Chondrocyte (in vitro differentiated cells): ENCODE measurements around the gene NPIPB2. TPM values are rescaled to one million over a fixed set of nuclear protein-coding genes. Genes with fewer than 3 reads are reported as not detected.

Source experiments
- DNase-seq: peaks from one replicate; pipeline ENCODE4 v3.0.0; 2021; ENCODE audit warnings: mixed read lengths, low spot score
- H3K27ac Mint-ChIP-seq: one replicate; pipeline ENCODE4 v1.8.0; 2021; ENCODE audit warnings: mild to moderate bottlenecking, moderate library complexity, mixed read lengths; ENCODE audit not compliant: unreplicated experiment
- H3K27me3 Mint-ChIP-seq: 2 replicates; pipeline ENCODE4 v1.8.0; 2021; ENCODE audit warnings: low read depth, mixed read lengths
- H3K36me3 Mint-ChIP-seq: 2 replicates; pipeline ENCODE4 v1.8.0; 2021; ENCODE audit warnings: low read depth, mixed read lengths
- H3K4me1 Mint-ChIP-seq: 2 replicates; pipeline ENCODE4 v1.8.0; 2021; ENCODE audit warnings: low read depth, mild to moderate bottlenecking, mixed read lengths
- H3K4me3 Mint-ChIP-seq: one replicate; pipeline ENCODE4 v1.8.0; 2021; ENCODE audit warnings: mild to moderate bottlenecking, moderate library complexity, mixed read lengths; ENCODE audit not compliant: unreplicated experiment
- H3K9me3 Mint-ChIP-seq: 2 replicates; pipeline ENCODE4 v1.8.0; 2021; ENCODE audit warnings: low read depth, mixed read lengths
- CTCF ChIP-seq: fragments of 200-600 bp; sonication (generic); IDR thresholded peaks from 2 replicates; pipeline ENCODE4 v1.5.0; 2021; ENCODE audit warnings: antibody characterized with exemption, mild to moderate bottlenecking, moderate library complexity
- total RNA-seq: library from RNA; stranded (reverse); gene quantifications from 3 replicates; pipeline ENCODE4 v1.2.1, GENCODE V29; 2021

The NPIPB2 gene
- total RNA-seq, 1 donor from 2014 or later = 6.2 TPM

GRCh38 chr16:11916524-11917285 lies 25.1 kb downstream of the NPIPB2 start:
- H3K4me3 Mint-ChIP-seq = peak overlapping the region; percentile 81
- H3K9me3 Mint-ChIP-seq = no peaks in the 10 kb centered on the region
- no peak for DNase-seq
- H3K4me1 Mint-ChIP-seq = peaks cover 31% of the 10 kb centered on the region
- no peak for TF ChIP-seq CTCF
- H3K36me3 Mint-ChIP-seq = no peaks in the 10 kb centered on the region
- no peaks in the 10 kb centered on the region for H3K27me3 Mint-ChIP-seq
- peak overlapping the region; percentile 93 for H3K27ac Mint-ChIP-seq

GRCh38 chr16:11915644-11916523 lies 26.0 kb downstream of the NPIPB2 start, which contains the start of gene GSPT1:
GSPT1 (minus strand) TSS chr16:11915956; CDS start chr16:11915720, 236 bp downstream.
- TF ChIP-seq CTCF = peak; percentile 38
- H3K4me3 Mint-ChIP-seq = peak within 1 kb of the TSS; percentile 92
- H3K27ac Mint-ChIP-seq = peak within 1 kb of the TSS; percentile 93
- peak; percentile 100 for DNase-seq
- H3K27me3 Mint-ChIP-seq = no peaks in the 10 kb centered on the region
- H3K4me1 Mint-ChIP-seq = peaks cover 34% of the 10 kb centered on the region
- no peaks in the 10 kb centered on the region for H3K9me3 Mint-ChIP-seq
- no peaks in the 10 kb centered on the region for H3K36me3 Mint-ChIP-seq

- H3K36me3 Mint-ChIP-seq = no peaks in the 10 kb centered on the region
- no peaks in the 10 kb centered on the region for H3K27me3 Mint-ChIP-seq
- peak; percentile 41 for TF ChIP-seq CTCF
- H3K4me1 Mint-ChIP-seq = peaks cover 41% of the 10 kb centered on the region
- H3K9me3 Mint-ChIP-seq = no peaks in the 10 kb centered on the region
- H3K4me3 Mint-ChIP-seq = peak overlapping the region; percentile 92
- DNase-seq = no peak
- H3K27ac Mint-ChIP-seq = peak overlapping the region; percentile 84
Measured at GRCh38 chr16:11915114-11915643, 26.7 kb downstream of the NPIPB2 start.

- H3K27me3 Mint-ChIP-seq = no peaks in the 10 kb centered on the region
- H3K36me3 Mint-ChIP-seq = no peaks in the 10 kb centered on the region
- H3K9me3 Mint-ChIP-seq = no peaks in the 10 kb centered on the region
- peaks cover 48% of the 10 kb centered on the region for H3K4me1 Mint-ChIP-seq
- peak overlapping the region; percentile 84 for H3K27ac Mint-ChIP-seq
- TF ChIP-seq CTCF = no peak
- H3K4me3 Mint-ChIP-seq = peak overlapping the region; percentile 92
- DNase-seq = no peak
Measured at GRCh38 chr16:11914210-11915113, 27.4 kb downstream of the NPIPB2 start.
